ENCODE measurements around the gene SULT4A1. TPM values are rescaled to one million over a fixed set of nuclear protein-coding genes. Genes with fewer than 3 reads are reported as not detected.

The SULT4A1 gene
- total and polyA plus RNA-seq, 3 experiments from 2014 or later, result not detected

- Histone ChIP-seq H3K27me3 (ENCODE audit: insufficient read depth, low read length, poor library complexity, severe bottlenecking) (peaks cover 9% of the 10 kb centered on the region), H3K4me1 (ENCODE audit: insufficient read depth, low read length) (no peaks in the 10 kb centered on the region), H3K9me3 (ENCODE audit: low read length) (no peaks in the 10 kb centered on the region), H3K36me3 (ENCODE audit: insufficient read depth, low read length) (no peaks in the 10 kb centered on the region), H3K4me3 (ENCODE audit: low read length) (no peak overlapping the region), H3K27ac (ENCODE audit: low read depth, low read length) (no peak overlapping the region)
- peak overlapping the region; percentile 23 to 75 (median 47) for H3K4me3 Mint-ChIP-seq
- CTCF ChIA-PET, result no interaction called here
- no peak for DNase-seq
- no peak overlapping the region for H3K27ac Mint-ChIP-seq
- peaks cover 0 to 9% (median 4%) of the 10 kb centered on the region in 3 donors for H3K4me1 Mint-ChIP-seq
- POLR2A ChIA-PET, result no interaction called here
- peaks cover 0 to 6% (median 0%) of the 10 kb centered on the region in 3 donors for H3K36me3 Mint-ChIP-seq
- peaks cover 59 to 68% of the 10 kb centered on the region in 2 donors for H3K27me3 Mint-ChIP-seq
- peaks cover 0 to 5% (median 2%) of the 10 kb centered on the region in 5 donors for H3K9me3 Mint-ChIP-seq
Observed at GRCh38 chr22:43862882-43863202, 529 bp upstream of the SULT4A1 start.

GRCh38 chr22:43861529-43861928, 784 bp downstream of the SULT4A1 start:
- H3K9me3 ChIP-seq (ENCODE audit: low read length), result no peaks in the 10 kb centered on the region
- DNase-seq, result no peak
- Mint-ChIP-seq H3K27me3 (peaks cover 63 to 76% of the 10 kb centered on the region in 2 donors), H3K4me1 (peaks cover 0 to 9% (median 4%) of the 10 kb centered on the region in 3 donors), H3K27ac (no peak overlapping the region), H3K36me3 (peaks cover 0 to 6% (median 1%) of the 10 kb centered on the region in 3 donors), H3K4me3 (peak overlapping the region in 2 of 7 donors; percentile 20 to 29), H3K9me3 (peaks cover 0 to 8% (median 7%) of the 10 kb centered on the region in 5 donors)
- H3K27me3 ChIP-seq (ENCODE audit: insufficient read depth, low read length, poor library complexity, severe bottlenecking), result peaks cover 9% of the 10 kb centered on the region
- ChIA-PET POLR2A (no interaction called here), CTCF (interaction anchor here (0.6 kb wide), 1 partner anchor 928 kb away, joined by 3 read pairs; no protein-coding TSS in a partner anchor)
- H3K27ac ChIP-seq (ENCODE audit: low read depth, low read length), result no peak overlapping the region
- no peaks in the 10 kb centered on the region for H3K4me1 ChIP-seq (ENCODE audit: insufficient read depth, low read length)
- no peaks in the 10 kb centered on the region for H3K36me3 ChIP-seq (ENCODE audit: insufficient read depth, low read length)
- H3K4me3 ChIP-seq (ENCODE audit: low read length), result no peak overlapping the region

- DNase-seq, result no peak
- peaks cover 9% of the 10 kb centered on the region for H3K27me3 ChIP-seq (ENCODE audit: insufficient read depth, low read length, poor library complexity, severe bottlenecking)
- peaks cover 0 to 11% (median 7%) of the 10 kb centered on the region in 5 donors for H3K9me3 Mint-ChIP-seq
- no peak overlapping the region for H3K4me3 ChIP-seq (ENCODE audit: low read length)
- H3K4me3 Mint-ChIP-seq, result peak overlapping the region in 2 of 7 donors; percentile 22 to 56
- POLR2A ChIA-PET, result no interaction called here
- peaks cover 58 to 75% of the 10 kb centered on the region in 2 donors for H3K27me3 Mint-ChIP-seq
- H3K36me3 Mint-ChIP-seq, result peaks cover 0 to 6% (median 1%) of the 10 kb centered on the region in 3 donors
- CTCF ChIA-PET, result no interaction called here
- peaks cover 0 to 9% (median 4%) of the 10 kb centered on the region in 3 donors for H3K4me1 Mint-ChIP-seq
- H3K27ac ChIP-seq (ENCODE audit: low read depth, low read length), result no peak overlapping the region
- H3K27ac Mint-ChIP-seq, result no peak overlapping the region
- no peaks in the 10 kb centered on the region for H3K9me3 ChIP-seq (ENCODE audit: low read length)
- no peaks in the 10 kb centered on the region for H3K4me1 ChIP-seq (ENCODE audit: insufficient read depth, low read length)
- no peaks in the 10 kb centered on the region for H3K36me3 ChIP-seq (ENCODE audit: insufficient read depth, low read length)
Observed at GRCh38 chr22:43860831-43861230, 1.5 kb downstream of the SULT4A1 start.

- H3K4me1 Mint-ChIP-seq, result peaks cover 0 to 9% (median 4%) of the 10 kb centered on the region in 3 donors
- H3K27me3 Mint-ChIP-seq, result peaks cover 60 to 70% of the 10 kb centered on the region in 2 donors
- DNase-seq, result no peak
- Histone ChIP-seq H3K36me3 (ENCODE audit: insufficient read depth, low read length) (no peaks in the 10 kb centered on the region), H3K4me3 (ENCODE audit: low read length) (no peak overlapping the region), H3K27me3 (ENCODE audit: insufficient read depth, low read length, poor library complexity, severe bottlenecking) (peaks cover 9% of the 10 kb centered on the region), H3K4me1 (ENCODE audit: insufficient read depth, low read length) (no peaks in the 10 kb centered on the region), H3K9me3 (ENCODE audit: low read length) (no peaks in the 10 kb centered on the region), H3K27ac (ENCODE audit: low read depth, low read length) (no peak overlapping the region)
- ChIA-PET CTCF (no interaction called here), POLR2A (no interaction called here)
- peaks cover 0 to 11% (median 7%) of the 10 kb centered on the region in 5 donors for H3K9me3 Mint-ChIP-seq
- no peak overlapping the region for H3K4me3 Mint-ChIP-seq
- no peak overlapping the region for H3K27ac Mint-ChIP-seq
- H3K36me3 Mint-ChIP-seq, result peaks cover 0 to 6% (median 1%) of the 10 kb centered on the region in 3 donors
Observed at GRCh38 chr22:43860126-43860525, 2.2 kb downstream of the SULT4A1 start.

GRCh38 chr22:43859621-43860020, 2.7 kb downstream of the SULT4A1 start:
- no peak for DNase-seq
- POLR2A ChIA-PET, result no interaction called here
- Mint-ChIP-seq H3K4me3 (no peak overlapping the region), H3K27ac (no peak overlapping the region), H3K36me3 (peaks cover 0 to 6% (median 1%) of the 10 kb centered on the region in 3 donors), H3K9me3 (peaks cover 0 to 11% (median 7%) of the 10 kb centered on the region in 5 donors), H3K27me3 (peaks cover 56 to 68% of the 10 kb centered on the region in 2 donors), H3K4me1 (peaks cover 0 to 9% (median 4%) of the 10 kb centered on the region in 3 donors)
- Histone ChIP-seq H3K27ac (ENCODE audit: low read depth, low read length) (no peak overlapping the region), H3K4me1 (ENCODE audit: insufficient read depth, low read length) (no peaks in the 10 kb centered on the region), H3K9me3 (ENCODE audit: low read length) (no peaks in the 10 kb centered on the region), H3K4me3 (ENCODE audit: low read length) (no peak overlapping the region), H3K36me3 (ENCODE audit: insufficient read depth, low read length) (no peaks in the 10 kb centered on the region), H3K27me3 (ENCODE audit: insufficient read depth, low read length, poor library complexity, severe bottlenecking) (peaks cover 9% of the 10 kb centered on the region)
- CTCF ChIA-PET, result no interaction called here

GRCh38 chr22:43859176-43859575, 3.1 kb downstream of the SULT4A1 start:
- ChIA-PET POLR2A (no interaction called here), CTCF (no interaction called here)
- H3K36me3 ChIP-seq (ENCODE audit: insufficient read depth, low read length), result no peaks in the 10 kb centered on the region
- DNase-seq, result no peak
- H3K9me3 ChIP-seq (ENCODE audit: low read length), result no peaks in the 10 kb centered on the region
- peaks cover 0 to 9% (median 4%) of the 10 kb centered on the region in 3 donors for H3K4me1 Mint-ChIP-seq
- H3K4me3 Mint-ChIP-seq, result no peak overlapping the region
- peaks cover 53 to 65% of the 10 kb centered on the region in 2 donors for H3K27me3 Mint-ChIP-seq
- H3K4me1 ChIP-seq (ENCODE audit: insufficient read depth, low read length), result no peaks in the 10 kb centered on the region
- no peak overlapping the region for H3K4me3 ChIP-seq (ENCODE audit: low read length)
- peaks cover 0 to 6% (median 1%) of the 10 kb centered on the region in 3 donors for H3K36me3 Mint-ChIP-seq
- no peak overlapping the region for H3K27ac ChIP-seq (ENCODE audit: low read depth, low read length)
- H3K9me3 Mint-ChIP-seq, result peaks cover 0 to 11% (median 7%) of the 10 kb centered on the region in 5 donors
- H3K27me3 ChIP-seq (ENCODE audit: insufficient read depth, low read length, poor library complexity, severe bottlenecking), result peaks cover 9% of the 10 kb centered on the region
- H3K27ac Mint-ChIP-seq, result peak overlapping the region in 1 of 8 donors; percentile 3

GRCh38 chr22:43858156-43858895, 4.0 kb downstream of the SULT4A1 start:
- peaks cover 48 to 61% of the 10 kb centered on the region in 2 donors for H3K27me3 Mint-ChIP-seq
- peaks cover 0 to 1% (median under 1%) of the 10 kb centered on the region in 3 donors for H3K36me3 Mint-ChIP-seq
- H3K27me3 ChIP-seq (ENCODE audit: insufficient read depth, low read length, poor library complexity, severe bottlenecking), result peaks cover 9% of the 10 kb centered on the region
- H3K4me3 Mint-ChIP-seq, result no peak overlapping the region
- H3K4me1 Mint-ChIP-seq, result peaks cover 0 to 9% (median 4%) of the 10 kb centered on the region in 3 donors
- no peak overlapping the region for H3K27ac ChIP-seq (ENCODE audit: low read depth, low read length)
- CTCF ChIA-PET, result no interaction called here
- POLR2A ChIA-PET, result no interaction called here
- H3K9me3 ChIP-seq (ENCODE audit: low read length), result no peaks in the 10 kb centered on the region
- no peaks in the 10 kb centered on the region for H3K4me1 ChIP-seq (ENCODE audit: insufficient read depth, low read length)
- no peaks in the 10 kb centered on the region for H3K36me3 ChIP-seq (ENCODE audit: insufficient read depth, low read length)
- H3K9me3 Mint-ChIP-seq, result peaks cover 0 to 11% (median 7%) of the 10 kb centered on the region in 5 donors
- no peak overlapping the region for H3K4me3 ChIP-seq (ENCODE audit: low read length)
- no peak overlapping the region for H3K27ac Mint-ChIP-seq
- DNase-seq, result no peak

GRCh38 chr22:43857367-43857766, 4.9 kb downstream of the SULT4A1 start:
- peaks cover 9% of the 10 kb centered on the region for H3K27me3 ChIP-seq (ENCODE audit: insufficient read depth, low read length, poor library complexity, severe bottlenecking)
- H3K9me3 ChIP-seq (ENCODE audit: low read length), result no peaks in the 10 kb centered on the region
- no peak for DNase-seq
- no peak overlapping the region for H3K27ac ChIP-seq (ENCODE audit: low read depth, low read length)
- no peaks in the 10 kb centered on the region for H3K36me3 ChIP-seq (ENCODE audit: insufficient read depth, low read length)
- no peak overlapping the region for H3K4me3 Mint-ChIP-seq
- H3K27me3 Mint-ChIP-seq, result peaks cover 45 to 63% of the 10 kb centered on the region in 2 donors
- no peak overlapping the region for H3K4me3 ChIP-seq (ENCODE audit: low read length)
- H3K36me3 Mint-ChIP-seq, result peaks cover 0 to 1% (median 0%) of the 10 kb centered on the region in 3 donors
- POLR2A ChIA-PET, result no interaction called here
- H3K4me1 Mint-ChIP-seq, result peaks cover 0 to 4% (median 0%) of the 10 kb centered on the region in 3 donors
- no peaks in the 10 kb centered on the region for H3K4me1 ChIP-seq (ENCODE audit: insufficient read depth, low read length)
- H3K27ac Mint-ChIP-seq, result no peak overlapping the region
- CTCF ChIA-PET, result no interaction called here
- peaks cover 0 to 10% (median 7%) of the 10 kb centered on the region in 5 donors for H3K9me3 Mint-ChIP-seq
